ENCODE results near the gene COTL1. TPM values are rescaled to one million over a fixed set of nuclear protein-coding genes. Genes with fewer than 3 reads are reported as not detected.

The COTL1 gene
- total and polyA plus RNA-seq, 9 donors: 13.8 to 46.4 (median 29.3) TPM

- Histone ChIP-seq H3K27me3 (no peaks in the 10 kb centered on the region), H3K4me3 (no peak overlapping the region), H3K27ac (no peak overlapping the region), H3K4me1 (ENCODE audit: insufficient read depth) (no peaks in the 10 kb centered on the region), H3K36me3 (no peaks in the 10 kb centered on the region), H3K9me3 (no peaks in the 10 kb centered on the region)
- intact Hi-C loops (cut with DNase I): no loop called here
- no peak for DNase-seq
- 72 to 73% (median 72%) methylated on average over 4 of the region's 4 CpGs for WGBS, 3 donors
- no peak for TF ChIP-seq CTCF (IDR thresholded peaks at IDR 0.05)
- TF ChIP-seq EP300 (IDR thresholded peaks at IDR 0.05): no peak
- TF ChIP-seq POLR2A (IDR thresholded peaks at IDR 0.05): no peak
These were observed 67.8 kb downstream of the COTL1 start for GRCh38 chr16:84550096-84550495.

GRCh38 chr16:84548971-84549844 lies 68.7 kb downstream of the COTL1 start:
- Histone ChIP-seq H3K4me3 (no peak overlapping the region), H3K4me1 (ENCODE audit: insufficient read depth) (no peaks in the 10 kb centered on the region), H3K27ac (no peak overlapping the region), H3K27me3 (no peaks in the 10 kb centered on the region), H3K36me3 (no peaks in the 10 kb centered on the region), H3K9me3 (no peaks in the 10 kb centered on the region)
- intact Hi-C loops (cut with DNase I): no loop called here
- no peak for DNase-seq
- WGBS, 3 donors: 70 to 76% (median 75%) methylated on average over 25 of the region's 25 CpGs
- no peak for TF ChIP-seq POLR2A (IDR thresholded peaks at IDR 0.05)
- TF ChIP-seq EP300 (IDR thresholded peaks at IDR 0.05): no peak
- no peak for TF ChIP-seq CTCF (IDR thresholded peaks at IDR 0.05)

- intact Hi-C loops (cut with DNase I): no loop called here
- Histone ChIP-seq H3K4me1 (ENCODE audit: insufficient read depth) (no peaks in the 10 kb centered on the region), H3K4me3 (no peak overlapping the region), H3K9me3 (no peaks in the 10 kb centered on the region), H3K27me3 (no peaks in the 10 kb centered on the region), H3K36me3 (no peaks in the 10 kb centered on the region), H3K27ac (no peak overlapping the region)
- no peak for TF ChIP-seq POLR2A (IDR thresholded peaks at IDR 0.05)
- no peak for TF ChIP-seq CTCF (IDR thresholded peaks at IDR 0.05)
- TF ChIP-seq EP300 (IDR thresholded peaks at IDR 0.05): no peak
- 87 to 91% (median 87%) methylated on average over 7 to 8 of the region's 8 CpGs for WGBS, 3 donors
- no peak for DNase-seq
These were observed 69.4 kb downstream of the COTL1 start for GRCh38 chr16:84548508-84548907.

GRCh38 chr16:84547546-84548061 lies 70.3 kb downstream of the COTL1 start:
- no peak overlapping the region for H3K27ac ChIP-seq
- no peaks in the 10 kb centered on the region for H3K9me3 ChIP-seq
- no peaks in the 10 kb centered on the region for H3K4me1 ChIP-seq (ENCODE audit: insufficient read depth)
- H3K27me3 ChIP-seq: no peaks in the 10 kb centered on the region
- intact Hi-C loops (cut with DNase I): no loop called here
- whole genome bisulfite sequencing, 3 donors: 76 to 87% (median 82%) methylated on average over 12 of the region's 12 CpGs
- DNase-seq: no peak
- TF ChIP-seq POLR2A (IDR thresholded peaks at IDR 0.05) (no peak), CTCF (IDR thresholded peaks at IDR 0.05) (no peak), EP300 (IDR thresholded peaks at IDR 0.05) (no peak)
- H3K4me3 ChIP-seq: no peak overlapping the region
- no peaks in the 10 kb centered on the region for H3K36me3 ChIP-seq

Measured in ovary (tissue), 9 donors.